ENCODE measurements around the gene RAD51B.

RAD51B gene

DNA sequence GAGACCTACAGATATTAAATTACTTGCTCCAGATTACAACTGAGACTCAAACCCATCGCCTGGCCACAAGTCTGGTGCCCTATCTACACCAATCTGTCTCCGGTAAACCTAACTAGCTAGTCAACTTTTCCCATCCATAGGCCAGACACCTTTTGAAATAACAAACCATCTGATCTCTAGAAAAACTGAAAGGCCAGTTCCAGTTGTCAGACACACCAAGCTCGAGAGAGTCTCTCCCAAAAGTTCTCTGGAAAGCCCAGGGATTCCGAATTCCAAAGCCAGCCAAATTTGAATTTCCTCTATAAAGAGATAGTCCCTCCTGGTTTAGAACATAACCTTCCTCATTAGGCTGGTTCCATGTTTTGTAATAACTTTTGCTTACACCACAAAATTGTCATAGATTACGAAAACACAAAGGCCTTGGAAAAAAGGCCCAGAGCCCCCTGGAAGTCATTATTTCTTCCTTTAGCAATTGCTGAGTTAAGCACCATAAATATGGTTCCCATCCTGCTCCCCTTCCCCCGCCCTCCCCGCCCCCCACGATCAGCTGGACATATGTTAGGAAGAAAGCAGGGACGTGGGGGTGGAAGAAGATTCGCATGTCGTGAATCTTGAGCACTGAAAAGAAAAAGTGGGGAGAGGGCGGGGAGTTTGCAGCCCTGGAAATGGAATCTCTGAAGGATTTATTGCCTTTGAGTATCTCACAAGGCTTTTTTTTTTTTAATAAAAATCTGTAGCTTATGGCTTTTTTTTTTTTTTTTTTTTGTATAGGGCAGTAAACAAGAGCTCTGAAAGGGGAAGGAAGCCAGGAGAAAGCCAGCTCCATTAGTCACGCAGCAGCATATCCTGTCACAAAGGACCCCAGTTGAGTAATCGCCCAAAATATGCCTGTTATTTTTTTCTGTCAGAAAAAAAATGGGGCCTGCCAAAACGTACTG lies 862.9 kb downstream of the RAD51B start:
- no peak for DNase-seq (ENCODE audit: low read depth in 2 of 2)

- DNase-seq (ENCODE audit: low read depth in 2 of 2), result no peak
These were observed 863.7 kb downstream of the RAD51B start for GRCh38 chr14:68683326-68683725.

DNA sequence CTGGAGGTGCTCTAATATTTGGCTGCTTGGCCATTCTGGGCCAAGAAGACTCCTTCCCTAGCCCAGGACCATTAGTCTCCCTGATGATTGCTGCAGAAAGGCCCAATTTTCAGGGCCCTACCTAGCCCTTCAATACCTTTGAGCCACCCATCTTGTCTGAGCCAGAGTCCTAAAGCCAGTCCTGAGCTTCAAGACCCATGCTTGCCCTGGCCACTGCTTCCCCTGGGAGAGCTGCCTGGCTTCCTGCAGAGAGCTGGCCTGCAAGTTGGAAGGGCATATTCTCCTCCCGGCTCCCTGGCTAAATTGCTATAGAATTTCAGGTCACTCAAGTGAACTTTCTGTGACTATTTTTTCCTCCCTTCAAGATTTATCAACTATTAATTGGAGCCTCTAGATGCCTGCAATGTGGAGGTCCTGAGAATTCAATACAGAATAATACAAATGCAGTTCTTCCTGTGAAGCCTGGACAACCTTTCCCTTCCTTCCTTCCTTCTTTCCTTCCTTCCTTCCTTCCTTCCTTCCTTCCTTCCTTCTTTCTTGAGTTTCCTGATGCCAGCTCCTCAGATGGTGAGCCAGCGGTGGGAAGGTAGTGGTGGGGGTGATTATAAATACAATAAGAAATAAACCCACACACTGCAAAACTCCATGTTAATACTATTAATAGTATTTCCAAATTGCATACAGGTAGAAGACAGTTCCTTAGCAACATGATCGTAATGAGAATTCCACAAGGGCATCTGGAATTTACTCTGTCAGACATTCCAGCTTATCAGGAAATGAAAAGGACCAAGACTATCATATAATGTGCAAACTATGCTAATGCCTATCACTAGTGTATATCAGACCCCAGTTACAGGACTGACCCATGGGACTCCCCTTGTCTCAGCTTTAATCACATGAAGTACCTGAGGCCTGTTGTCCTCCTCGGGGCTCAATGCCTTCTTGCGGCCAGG lies 865.2 kb downstream of the RAD51B start:
- DNase-seq (ENCODE audit: low read depth in 2 of 2), result no peak

DNA sequence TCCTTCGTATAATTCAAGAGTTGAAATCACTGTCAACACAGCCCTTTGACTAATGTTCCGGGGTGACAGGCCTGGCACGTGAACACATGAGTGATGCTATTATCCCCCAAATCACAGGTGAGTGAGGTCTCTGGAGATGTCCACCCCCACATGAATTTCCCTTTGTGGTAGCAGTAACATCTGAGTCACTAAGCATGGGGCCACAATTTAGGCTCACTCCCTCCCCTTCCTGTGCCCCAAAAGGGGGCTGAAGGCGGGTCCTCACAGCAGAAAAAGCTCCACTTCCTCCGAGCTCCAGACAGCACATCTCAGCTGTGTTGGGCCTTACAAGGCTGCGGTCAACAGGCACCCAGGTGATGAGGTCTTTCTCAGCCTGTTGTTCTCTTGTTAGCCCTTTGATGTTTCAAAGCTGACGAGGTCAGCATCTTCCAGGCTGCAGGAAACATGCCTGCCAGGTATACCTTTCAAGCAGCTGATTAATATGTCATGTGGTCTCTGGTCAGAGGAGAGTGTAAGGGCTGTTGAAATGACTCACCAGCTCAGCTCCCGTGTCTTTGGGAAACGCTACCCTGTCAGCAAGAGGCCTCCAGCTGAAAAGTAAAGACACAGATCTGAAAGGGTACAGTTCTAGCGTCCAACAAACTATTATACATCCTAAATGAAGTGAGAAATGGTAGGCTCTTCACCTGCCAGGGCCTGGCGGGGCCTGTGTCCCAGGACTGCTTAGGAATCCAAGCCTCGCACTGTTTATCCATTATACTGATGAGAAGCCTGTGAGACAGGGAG lies 866.0 kb downstream of the RAD51B start:
- DNase-seq (ENCODE audit: low read depth in 2 of 2), result peak; percentile 58 to 66

GRCh38 chr14:68686205-68686465 lies 866.6 kb downstream of the RAD51B start:
- no peak for DNase-seq (ENCODE audit: low read depth in 2 of 2)

GRCh38 chr14:68686724-68687123 lies 867.1 kb downstream of the RAD51B start:
- DNase-seq (ENCODE audit: low read depth in 2 of 2), result no peak

DNA sequence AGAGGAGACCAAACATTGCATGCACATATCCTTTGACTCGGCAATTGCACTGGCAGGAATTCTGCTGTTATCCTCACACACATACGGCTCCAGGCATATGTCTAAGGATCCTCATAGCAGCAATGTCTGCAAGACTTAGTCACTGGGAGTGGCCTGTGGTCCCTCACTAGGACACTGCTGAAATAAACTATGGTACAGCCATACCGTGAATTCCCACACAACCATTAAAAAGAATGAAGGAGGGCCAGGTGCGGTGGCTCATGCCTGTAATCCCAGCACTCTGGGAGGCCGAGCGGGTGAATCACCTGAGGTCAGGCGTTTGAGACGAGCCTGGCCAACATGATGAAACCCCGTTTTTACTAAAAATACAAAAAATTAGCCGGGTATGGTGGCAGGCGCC lies 868.2 kb downstream of the RAD51B start:
- DNase-seq (ENCODE audit: low read depth in 2 of 2), result no peak

GRCh38 chr14:68688872-68689371 lies 869.3 kb downstream of the RAD51B start:
- no peak for DNase-seq (ENCODE audit: low read depth in 2 of 2)

GRCh38 chr14:68689511-68689910 lies 869.9 kb downstream of the RAD51B start:
- DNase-seq (ENCODE audit: low read depth in 2 of 2), result no peak

DNA sequence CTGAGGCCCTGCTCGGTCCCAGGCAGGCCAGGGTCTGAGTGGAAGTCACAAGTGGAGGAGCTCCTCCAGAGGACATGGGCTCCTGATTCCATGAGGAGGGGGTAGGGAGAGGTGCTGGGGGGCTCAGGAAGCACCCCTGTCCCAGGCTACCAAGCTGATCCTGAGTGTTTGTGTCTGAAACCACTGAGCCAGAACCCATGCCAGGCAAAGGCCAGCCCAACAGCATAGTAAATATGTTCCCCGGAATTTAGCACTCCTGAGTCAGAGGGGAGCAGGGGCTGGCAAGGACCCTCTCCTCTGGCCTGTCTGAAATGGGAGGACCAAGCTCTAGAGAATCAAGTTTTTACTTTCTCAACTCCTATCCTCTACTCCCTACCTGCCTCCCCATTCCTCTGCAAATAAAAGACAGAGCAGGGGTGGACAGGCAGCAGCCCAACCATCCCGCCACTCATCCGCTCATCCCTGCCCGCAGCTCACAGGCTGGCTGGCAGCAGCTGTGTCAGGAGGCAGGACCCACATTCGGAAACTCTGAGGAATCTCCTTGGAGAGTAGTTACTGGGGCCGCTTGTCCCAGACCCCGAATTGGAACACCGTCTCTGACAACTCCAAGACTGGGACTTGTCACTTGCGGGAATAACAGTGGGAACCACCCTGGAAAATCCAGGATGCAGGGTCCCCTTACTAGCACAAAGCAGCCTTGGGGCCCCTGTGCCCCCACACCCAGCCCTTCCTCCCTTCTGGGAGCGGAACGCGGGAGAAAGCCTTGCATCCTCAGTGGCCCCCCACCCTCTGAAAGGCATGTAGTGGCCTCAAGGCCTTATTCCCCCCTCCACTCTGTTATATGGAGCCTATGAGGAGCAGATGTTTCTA lies 870.7 kb downstream of the RAD51B start:
- DNase-seq (ENCODE audit: low read depth in 2 of 2), result no peak

DNA sequence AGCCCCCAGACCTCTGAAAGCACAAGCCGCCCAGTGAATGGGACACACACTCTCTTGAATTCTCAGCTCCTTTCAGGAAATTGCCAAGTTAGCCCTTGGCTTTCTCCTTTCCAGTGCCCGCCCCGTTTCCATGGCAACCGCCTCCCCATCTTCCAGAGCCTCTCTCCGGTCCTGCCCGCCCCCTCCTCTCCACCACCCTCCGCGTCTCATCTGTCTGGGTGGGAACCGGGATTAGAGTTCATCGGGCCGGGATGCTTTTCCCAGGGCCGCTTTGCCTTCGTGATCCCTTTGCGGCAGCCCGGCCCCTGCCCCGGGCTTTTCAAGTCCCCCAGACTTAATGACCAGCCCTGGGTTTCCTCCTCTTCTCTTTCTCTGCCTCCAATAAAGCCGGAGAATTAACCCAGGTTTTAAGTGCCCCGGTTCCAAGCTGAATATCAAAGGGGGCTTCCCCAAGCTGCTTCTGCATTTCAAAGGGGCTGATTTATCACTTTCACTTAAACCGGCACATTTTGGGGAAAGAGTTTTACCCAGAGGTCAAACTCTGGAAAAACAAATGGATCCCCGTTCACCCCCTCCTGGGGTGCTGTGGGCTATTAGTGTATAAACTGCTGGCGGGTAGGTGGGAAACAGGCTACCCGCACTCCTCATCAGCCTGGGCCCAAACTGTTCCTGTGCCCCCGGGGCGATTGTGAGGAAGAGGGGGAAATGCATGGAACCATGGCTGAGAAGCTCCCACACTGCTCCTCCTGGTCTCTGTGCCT lies 871.6 kb downstream of the RAD51B start:
- no peak for DNase-seq (ENCODE audit: low read depth in 2 of 2)

DNA sequence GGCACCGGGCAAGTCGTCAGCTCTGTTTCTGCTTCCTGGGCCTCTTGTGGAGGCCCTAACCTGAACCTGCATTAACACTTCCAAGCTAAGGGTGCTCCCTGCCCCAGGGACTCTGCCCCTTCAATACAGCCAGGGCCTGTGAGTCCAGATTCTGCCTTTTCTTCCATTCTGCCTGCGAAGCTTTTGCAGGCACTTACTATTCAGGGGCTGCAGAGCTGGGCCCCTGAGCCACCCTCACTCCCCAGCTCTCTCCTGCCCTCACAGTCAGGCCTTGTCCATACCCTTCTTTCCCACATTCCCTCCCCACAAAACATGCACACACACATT lies 872.2 kb downstream of the RAD51B start:
- DNase-seq (ENCODE audit: low read depth in 2 of 2), result no peak

- no peak for DNase-seq (ENCODE audit: low read depth in 2 of 2)
These were observed 872.6 kb downstream of the RAD51B start for GRCh38 chr14:68692216-68692615.

DNA sequence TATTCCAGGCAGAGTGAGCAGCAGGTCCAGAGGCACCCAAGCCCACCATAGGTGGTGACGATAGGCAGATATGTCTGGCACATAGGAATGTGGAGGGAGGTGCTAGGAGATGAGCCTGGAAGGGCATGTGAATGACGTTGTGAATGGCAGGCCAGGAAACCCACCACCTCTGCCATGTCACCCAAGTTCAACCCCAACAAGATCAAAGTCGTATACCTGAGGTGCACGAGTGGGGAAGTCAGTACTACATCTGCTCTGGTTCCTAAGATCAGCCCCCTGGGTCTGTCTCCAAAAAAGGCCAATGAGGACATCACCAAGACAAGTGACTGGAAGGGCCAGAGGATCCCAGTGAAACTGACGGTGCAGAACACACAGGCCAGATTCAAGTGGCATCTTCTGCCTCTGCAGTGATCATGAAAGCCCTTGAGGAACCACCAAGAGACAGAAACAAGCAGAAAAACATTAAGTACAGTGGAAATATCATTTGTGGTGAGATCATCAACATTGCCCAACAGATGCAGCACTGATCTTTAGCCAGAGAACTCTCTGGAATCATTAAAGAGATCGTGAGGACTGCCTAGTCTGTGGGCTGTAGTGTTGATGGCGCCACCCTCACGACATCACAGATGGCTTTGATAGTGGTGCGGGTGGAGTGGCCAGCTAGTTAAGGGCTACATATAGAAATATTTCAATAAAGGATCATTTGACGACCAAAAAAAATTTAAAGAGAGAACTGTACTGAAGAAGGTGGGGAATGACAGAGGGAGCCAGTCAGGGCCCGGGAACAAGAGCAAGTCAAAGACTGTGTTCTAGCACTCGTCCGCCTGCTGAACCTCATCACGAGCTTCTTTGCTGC lies 873.6 kb downstream of the RAD51B start:
- no peak for DNase-seq (ENCODE audit: low read depth in 2 of 2)

DNA sequence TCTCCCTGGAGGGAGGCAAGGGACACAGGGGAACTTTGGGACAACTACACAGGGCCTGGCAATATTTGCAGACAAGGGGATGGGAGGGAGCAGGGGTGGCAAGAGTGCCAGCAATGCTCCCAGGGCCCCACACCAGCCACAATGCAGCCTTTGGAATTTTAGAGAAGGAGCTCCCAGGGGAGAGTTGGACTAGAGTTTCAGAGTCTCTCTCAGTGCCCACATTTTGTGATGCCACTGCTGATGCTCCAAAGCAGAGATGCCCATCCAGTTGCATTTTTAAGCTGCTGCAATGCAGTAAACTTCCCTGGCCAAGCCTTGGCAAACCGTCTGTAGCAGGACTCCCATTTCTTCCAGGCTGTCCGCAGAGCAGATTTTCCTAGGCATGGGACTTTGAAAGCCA lies 874.3 kb downstream of the RAD51B start:
- DNase-seq (ENCODE audit: low read depth in 2 of 2), result no peak

- no peak for DNase-seq (ENCODE audit: low read depth in 2 of 2)
These were observed 875.1 kb downstream of the RAD51B start for GRCh38 chr14:68694516-68695235.

DNA sequence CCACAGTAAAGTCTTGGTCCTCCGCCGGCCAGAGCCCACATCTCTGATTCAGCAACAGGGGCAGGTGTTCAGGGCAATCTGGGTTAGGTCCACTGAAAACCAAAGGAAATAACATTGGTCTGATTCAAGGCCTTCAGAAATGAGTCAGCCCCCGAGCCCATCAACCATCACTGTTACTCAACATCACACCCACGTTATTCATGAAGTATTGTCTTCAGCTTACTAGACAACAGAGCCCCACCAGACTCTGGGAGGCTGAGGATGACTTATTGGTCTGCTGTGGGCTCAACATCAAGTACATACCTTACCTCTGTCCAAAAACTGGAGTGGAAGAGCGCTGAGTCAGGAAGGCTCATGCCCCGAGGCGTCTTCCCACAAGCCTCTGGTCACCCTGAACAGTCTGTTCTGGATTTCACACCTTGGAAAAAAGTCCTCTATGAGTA lies 875.8 kb downstream of the RAD51B start:
- peak in 1 of 2 donors; percentile 15 for DNase-seq (ENCODE audit: low read depth in 2 of 2)

- DNase-seq (ENCODE audit: low read depth in 2 of 2), result no peak
These were observed 876.3 kb downstream of the RAD51B start for GRCh38 chr14:68695856-68696255.

- no peak for DNase-seq (ENCODE audit: low read depth in 2 of 2)
These were observed 876.7 kb downstream of the RAD51B start for GRCh38 chr14:68696266-68696665.
